GM18873 (cell line): ENCODE measurements around the gene HNRNPF.
"Not testable (repeated sequence)": the region's sequence is repeated elsewhere in the genome, so short reads cannot be mapped to it uniquely, and the experiment has no call there.

ENCODE experiments used
- ATAC-seq: cut with Tn5 transposase; IDR thresholded peaks from one replicate; pipeline ENCODE4 v1.9.1; 2021; ENCODE audit warnings: mild to moderate bottlenecking, moderate library complexity, moderate number of reproducible peaks; ENCODE audit not compliant: unreplicated experiment, low FRiP score

The HNRNPF gene

GRCh38 chr10:43408710-43409384 lies at the start of gene HNRNPF:
TSS of gene HNRNPF (minus strand) at chr10:43409186. CDS start at chr10:43387884, 21,302 bp downstream.
- ATAC-seq, result peak; percentile 59

GRCh38 chr10:43458227-43458626 lies 49.2 kb upstream of the HNRNPF start:
- ATAC-seq, result no peak

- not testable (repeated sequence) for ATAC-seq
Observed at GRCh38 chr10:43456561-43456960, 47.6 kb upstream of the HNRNPF start.

GRCh38 chr10:43454025-43454424 lies 45.0 kb upstream of the HNRNPF start:
- ATAC-seq, result not testable (repeated sequence)

GRCh38 chr10:43453266-43453831 lies 44.4 kb upstream of the HNRNPF start:
- peak; percentile 22 for ATAC-seq

GRCh38 chr10:43452356-43452914 lies 43.4 kb upstream of the HNRNPF start:
- no peak for ATAC-seq

- no peak for ATAC-seq
Observed at GRCh38 chr10:43448742-43449141, 39.8 kb upstream of the HNRNPF start.

GRCh38 chr10:43446219-43447017 lies 37.4 kb upstream of the HNRNPF start:
- not testable (repeated sequence) for ATAC-seq

GRCh38 chr10:43444897-43445466 lies 36.0 kb upstream of the HNRNPF start:
- no peak for ATAC-seq

GRCh38 chr10:43444323-43444722 lies 35.3 kb upstream of the HNRNPF start:
- no peak for ATAC-seq

- no peak for ATAC-seq
Observed at GRCh38 chr10:43440463-43441134, 31.6 kb upstream of the HNRNPF start.

- no peak for ATAC-seq
Observed at GRCh38 chr10:43437141-43437870, 28.3 kb upstream of the HNRNPF start.

GRCh38 chr10:43436291-43437140 lies 27.5 kb upstream of the HNRNPF start, which contains the start of gene ZNF487:
TSS of gene ZNF487 (plus strand) at chr10:43437111. CDS start at chr10:43475814, 38,703 bp downstream.
- peak; percentile 95 for ATAC-seq

- no peak for ATAC-seq
Observed at GRCh38 chr10:43430926-43431663, 22.1 kb upstream of the HNRNPF start.

- ATAC-seq, result no peak
Observed at GRCh38 chr10:43427166-43427825, 18.3 kb upstream of the HNRNPF start.

- ATAC-seq, result not testable (repeated sequence)
Observed at GRCh38 chr10:43426476-43426875, 17.5 kb upstream of the HNRNPF start.

- no peak for ATAC-seq
Observed at GRCh38 chr10:43424416-43424815, 15.4 kb upstream of the HNRNPF start.
